HL-60/S4 treated with retinoic acid at 250 ng/mL for 4 days and 3 days (cell line): Measurements from ENCODE around the gene PNRC2.
"Not testable (repeated sequence)": the region's sequence is repeated elsewhere in the genome, so short reads cannot be mapped to it uniquely, and the experiment has no call there.

ENCODE experiments used
- in situ Hi-C: fragments of 300-500 bp; cut with MboI; formaldehyde crosslinking; loops from 2 replicates; pipeline ENCODE4 v1.7.0; 2022; ENCODE audit warnings: low sequenced_read_pairs

The PNRC2 gene

GRCh38 chr1:23984417-23985186, 25.0 kb downstream of the PNRC2 start:
- in situ Hi-C loops: no loop called here

- in situ Hi-C loops: not testable (repeated sequence)
Measured at GRCh38 chr1:23987038-23987437, 27.4 kb downstream of the PNRC2 start.

GRCh38 chr1:23989263-23989662, 29.6 kb downstream of the PNRC2 start:
- in situ Hi-C loops: no loop called here

- in situ Hi-C loops: not testable (repeated sequence)
Measured at GRCh38 chr1:23992011-23992410, 32.4 kb downstream of the PNRC2 start.

- in situ Hi-C loops: no loop called here
Measured at GRCh38 chr1:23995431-23995837, 35.8 kb downstream of the PNRC2 start.

- in situ Hi-C loops: no loop called here
Measured at GRCh38 chr1:23996700-23997229, 37.1 kb downstream of the PNRC2 start.

GRCh38 chr1:23997812-23998211, 38.2 kb downstream of the PNRC2 start:
- in situ Hi-C loops: no loop called here

- in situ Hi-C loops: no loop called here
Measured at GRCh38 chr1:23999156-23999671, 39.6 kb downstream of the PNRC2 start.

GRCh38 chr1:24002695-24003094, 43.1 kb downstream of the PNRC2 start:
- in situ Hi-C loops: no loop called here

- in situ Hi-C loops: no loop called here
Measured at GRCh38 chr1:24003331-24003972, 43.8 kb downstream of the PNRC2 start.

GRCh38 chr1:24004132-24004531, 44.5 kb downstream of the PNRC2 start:
- in situ Hi-C loops: no loop called here

GRCh38 chr1:24005163-24005562, 45.5 kb downstream of the PNRC2 start:
- in situ Hi-C loops: no loop called here

GRCh38 chr1:24007079-24007478, 47.5 kb downstream of the PNRC2 start:
- in situ Hi-C loops: no loop called here

GRCh38 chr1:24008574-24009184, 49.1 kb downstream of the PNRC2 start:
- in situ Hi-C loops: not testable (repeated sequence)

- in situ Hi-C loops: no loop called here
Measured at GRCh38 chr1:24009406-24009805, 49.8 kb downstream of the PNRC2 start.

GRCh38 chr1:24010650-24011049, 51.0 kb downstream of the PNRC2 start:
- in situ Hi-C loops: no loop called here

GRCh38 chr1:24012878-24013277, 53.2 kb downstream of the PNRC2 start:
- in situ Hi-C loops: not testable (repeated sequence)
